Activated CD4-positive, CD25-positive, alpha-beta regulatory T cell treated with anti-CD3 and anti-CD28 coated beads, Interleukin-2, amount 50 U/mL, for 16 hours (primary cell): ENCODE measurements around the gene CKAP4.
"Not testable (repeated sequence)": the region's sequence is repeated elsewhere in the genome, so short reads cannot be mapped to it uniquely, and the experiment has no call there.

ENCODE experiments used
- DNase-seq: peaks from one replicate; pipeline ENCODE4 v3.0.0-alpha.2; 2020; ENCODE audit warnings: low read depth, low spot score

CKAP4 gene

GRCh38 chr12:106247674-106248311 lies at the start of gene CKAP4:
CKAP4 (minus strand) TSS chr12:106248020; CDS start chr12:106247851, 169 bp downstream.
- DNase-seq, result no peak

GRCh38 chr12:106297075-106297474 lies 49.3 kb upstream of the CKAP4 start:
- no peak for DNase-seq

DNA sequence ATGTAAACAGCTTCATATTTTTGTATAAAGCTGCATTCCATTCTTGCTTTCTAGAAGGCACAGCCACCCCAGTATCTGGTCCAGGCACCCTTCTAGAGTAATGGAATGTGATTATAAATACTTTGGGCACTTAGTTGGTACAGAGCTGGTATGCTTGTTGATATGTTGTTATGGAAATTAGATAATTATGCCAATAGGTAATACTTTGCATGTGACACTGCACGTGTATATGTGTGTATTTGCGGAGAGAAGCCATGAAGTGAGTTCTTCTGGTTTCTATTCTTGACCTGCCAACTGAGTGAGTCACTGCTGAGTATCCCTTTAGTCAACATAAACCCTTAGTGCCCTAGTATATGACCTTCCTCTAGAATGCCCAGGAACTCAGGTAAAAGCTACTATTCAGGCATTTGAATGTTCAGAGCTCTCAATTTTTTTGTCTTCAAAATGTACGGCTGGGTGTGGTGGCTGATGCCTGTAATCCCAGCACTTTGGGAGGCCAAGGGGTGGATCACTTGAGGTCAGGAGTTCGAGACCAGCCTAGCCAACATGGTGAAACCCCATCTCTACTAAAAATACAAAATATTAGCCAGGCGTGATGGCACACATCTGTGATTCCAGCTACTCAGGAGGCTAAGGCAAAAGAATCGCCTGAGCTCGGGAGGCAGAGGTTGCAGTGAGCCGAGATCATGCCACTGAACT lies 48.5 kb upstream of the CKAP4 start:
- DNase-seq, result no peak

GRCh38 chr12:106292339-106292738 lies 44.5 kb upstream of the CKAP4 start:
- no peak for DNase-seq

DNA sequence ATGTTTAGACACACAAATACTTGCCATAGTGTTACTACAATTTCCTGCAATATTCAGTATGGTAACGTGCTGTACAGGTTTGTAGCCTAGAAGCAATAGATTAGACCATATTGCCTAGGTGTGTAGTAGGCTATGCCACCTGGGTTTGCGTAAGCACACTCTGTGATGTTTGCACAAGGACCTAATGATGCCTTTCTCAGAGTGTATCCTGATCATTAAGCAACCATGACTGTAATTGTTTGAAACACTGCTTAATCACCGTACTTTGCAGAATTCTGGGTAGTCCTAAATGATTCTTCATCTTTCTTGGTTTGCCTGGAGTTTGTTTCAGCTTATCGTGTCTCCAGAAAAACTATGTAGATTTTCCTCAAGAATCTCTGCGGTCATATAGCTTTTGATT lies 43.5 kb upstream of the CKAP4 start:
- DNase-seq, result no peak

GRCh38 chr12:106290666-106291065 lies 42.8 kb upstream of the CKAP4 start:
- DNase-seq, result no peak

DNA sequence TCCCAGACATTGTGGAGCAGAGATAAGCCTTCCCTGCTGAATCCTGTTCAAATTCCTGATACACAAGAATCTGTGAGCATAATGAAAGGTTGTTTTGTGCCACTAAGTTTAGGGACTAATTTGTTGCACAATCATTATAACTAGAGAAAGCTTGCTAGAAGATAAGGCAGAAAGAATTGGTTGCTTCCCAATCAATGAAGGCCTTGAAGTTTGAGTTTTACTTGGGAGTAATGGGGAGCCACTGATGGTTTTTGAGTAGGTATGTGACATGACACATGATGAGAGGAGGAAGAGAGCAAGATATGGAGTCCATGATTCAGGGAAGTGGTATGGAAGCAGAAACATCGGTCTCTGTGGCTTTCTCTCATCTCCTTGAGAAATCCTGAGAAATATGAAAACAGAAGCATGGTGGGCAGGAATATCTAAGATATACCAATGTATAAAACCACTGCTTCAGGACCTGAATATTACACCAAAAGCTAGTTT lies 41.4 kb upstream of the CKAP4 start:
- DNase-seq, result no peak

DNA sequence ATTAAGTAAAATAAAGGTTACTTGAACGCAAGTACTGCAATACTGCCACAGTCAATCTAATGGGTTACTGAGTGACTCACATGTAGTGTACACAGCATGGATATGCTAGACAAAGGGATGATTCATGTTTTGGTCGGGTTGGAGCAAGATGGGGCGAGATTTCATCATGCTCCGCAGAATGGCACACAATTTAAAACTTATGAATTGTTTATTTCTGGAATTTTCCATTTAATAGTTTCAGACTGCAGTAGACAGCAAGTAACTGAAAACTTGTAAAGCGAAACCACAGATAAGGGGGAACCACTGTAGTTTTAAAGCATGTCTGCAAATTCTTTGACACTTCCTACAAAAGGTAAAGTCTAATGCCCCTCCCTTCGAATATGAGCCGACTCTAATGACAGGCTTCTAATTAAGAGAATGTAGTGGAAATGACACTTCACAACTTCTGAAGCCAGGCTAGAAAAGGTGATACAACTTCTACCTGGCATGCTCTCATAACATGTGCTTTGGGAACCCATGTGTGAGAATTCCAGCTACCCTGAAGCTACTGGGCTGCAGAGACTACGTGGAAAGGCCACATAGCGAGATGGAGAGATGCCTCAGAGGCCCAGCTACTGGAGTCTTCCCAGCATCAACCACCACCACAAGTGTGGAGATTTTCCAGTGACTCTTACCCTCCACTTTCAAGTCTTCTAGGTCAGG lies 40.8 kb upstream of the CKAP4 start:
- DNase-seq, result no peak

GRCh38 chr12:106288101-106288493 lies 40.3 kb upstream of the CKAP4 start:
- no peak for DNase-seq

- DNase-seq, result no peak
Observed at GRCh38 chr12:106287364-106287763, 39.5 kb upstream of the CKAP4 start.

DNA sequence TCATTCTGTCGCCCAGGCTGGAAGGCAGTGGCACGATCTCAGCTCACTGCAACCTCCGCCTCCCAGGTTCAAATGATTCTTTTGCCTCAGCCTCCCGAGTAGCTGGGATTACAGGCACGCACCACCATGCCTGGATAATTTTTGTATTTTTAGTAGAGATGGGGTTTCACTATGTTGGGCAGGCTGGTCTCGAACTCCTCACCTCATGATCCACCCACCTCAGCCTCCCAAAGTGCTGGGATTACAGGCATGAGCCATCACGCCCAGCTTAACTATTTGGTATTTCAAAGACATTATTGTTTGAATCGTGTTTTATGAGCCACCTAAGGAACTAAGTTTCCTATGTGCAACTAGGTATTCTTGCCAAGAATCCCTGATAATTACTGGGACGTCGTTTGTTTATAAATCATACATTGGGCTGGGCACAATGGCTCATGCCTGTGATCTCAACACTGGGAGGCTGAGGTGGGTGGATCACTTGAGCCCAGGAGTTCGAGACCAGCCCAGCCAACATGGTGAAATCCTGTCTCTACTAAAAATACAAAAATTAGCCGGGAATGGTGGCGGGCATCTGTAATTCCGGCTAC lies 38.8 kb upstream of the CKAP4 start:
- not testable (repeated sequence) for DNase-seq

- no peak for DNase-seq
Observed at GRCh38 chr12:106285982-106286381, 38.2 kb upstream of the CKAP4 start.

- no peak for DNase-seq
Observed at GRCh38 chr12:106284358-106285105, 36.7 kb upstream of the CKAP4 start.

- DNase-seq, result no peak
Observed at GRCh38 chr12:106282457-106283097, 34.8 kb upstream of the CKAP4 start.

- no peak for DNase-seq
Observed at GRCh38 chr12:106281804-106282203, 34.0 kb upstream of the CKAP4 start.

DNA sequence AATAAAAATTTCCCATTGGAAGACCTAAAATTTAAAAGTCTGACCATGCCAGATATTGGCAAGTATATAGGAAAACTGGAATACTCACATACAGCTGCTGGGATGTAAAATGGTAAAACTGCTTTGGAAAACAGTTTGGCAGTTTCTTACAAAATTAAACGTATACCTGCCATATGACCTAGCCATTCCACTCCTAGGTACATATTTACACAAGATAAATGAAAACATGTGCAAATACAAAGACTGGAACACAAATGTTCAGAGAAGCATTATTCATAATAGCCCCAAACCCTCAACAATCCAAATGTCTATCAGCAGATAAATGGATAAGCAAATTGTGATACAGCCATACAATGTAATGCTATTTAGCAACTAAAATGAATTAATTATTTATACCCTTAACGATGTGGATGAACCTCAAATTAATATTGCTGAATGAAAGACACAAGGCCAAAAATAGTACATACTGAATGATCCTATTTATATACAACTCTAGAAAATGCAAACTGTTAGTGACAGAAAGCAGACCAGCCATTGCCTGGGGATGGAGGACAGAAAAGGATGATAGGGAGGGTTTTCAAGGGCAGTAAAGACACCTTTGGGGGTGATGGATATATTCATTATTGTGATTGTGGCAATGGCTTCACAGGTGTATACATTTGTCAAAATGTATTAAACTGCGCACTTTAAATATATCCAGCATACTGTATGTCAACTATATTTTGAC lies 33.4 kb upstream of the CKAP4 start:
- DNase-seq, result no peak

DNA sequence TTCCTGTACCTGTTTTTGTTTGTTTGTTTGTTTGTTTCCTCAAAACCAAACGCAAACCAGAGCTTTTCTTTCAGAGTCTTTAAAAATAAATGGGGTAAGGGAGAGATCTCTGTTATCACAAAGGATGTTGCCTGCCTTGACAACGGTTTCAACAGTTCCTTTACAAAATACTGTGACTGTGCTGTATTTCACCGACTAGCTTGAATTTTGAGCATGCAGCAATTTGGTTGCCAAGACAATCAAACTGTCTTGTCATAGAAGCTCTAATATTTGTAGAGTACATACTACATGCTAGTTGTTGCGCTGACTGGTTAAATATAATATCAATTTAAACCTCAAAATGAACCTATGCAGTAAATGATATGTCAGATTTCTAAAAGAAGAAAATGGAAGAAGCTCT lies 32.3 kb upstream of the CKAP4 start:
- DNase-seq, result no peak

GRCh38 chr12:106276032-106276740 lies 28.4 kb upstream of the CKAP4 start:
- DNase-seq, result no peak

DNA sequence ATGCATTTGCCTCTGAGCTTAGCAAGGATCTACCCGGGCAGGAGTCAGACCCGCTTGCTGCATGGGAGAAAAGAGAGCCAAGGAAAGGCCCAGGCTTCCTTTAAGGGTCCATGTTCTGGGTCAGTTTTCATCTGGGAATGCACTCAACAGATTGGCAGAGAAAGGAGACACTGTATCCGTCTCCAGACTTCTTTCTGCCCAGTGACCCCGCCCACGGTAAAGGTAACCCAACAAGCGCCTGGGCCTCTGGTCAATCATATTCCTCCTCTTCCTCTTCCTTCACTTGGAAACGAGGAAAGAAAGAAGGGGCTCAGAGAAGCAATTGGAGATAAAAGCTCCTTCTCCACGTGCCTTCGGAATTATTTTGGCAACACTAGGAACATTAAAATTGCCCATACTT lies 27.6 kb upstream of the CKAP4 start:
- no peak for DNase-seq
